ENCODE data around the gene TDRD7. TPM values are rescaled to one million over a fixed set of nuclear protein-coding genes. Genes with fewer than 3 reads are reported as not detected.

TDRD7 gene
- total and polyA plus RNA-seq, 9 of the 15 experiments (the other 6 are each of a cell fraction or from before 2014, with no cell fraction given): 2.2 to 7.7 (median 5.2) TPM

DNA sequence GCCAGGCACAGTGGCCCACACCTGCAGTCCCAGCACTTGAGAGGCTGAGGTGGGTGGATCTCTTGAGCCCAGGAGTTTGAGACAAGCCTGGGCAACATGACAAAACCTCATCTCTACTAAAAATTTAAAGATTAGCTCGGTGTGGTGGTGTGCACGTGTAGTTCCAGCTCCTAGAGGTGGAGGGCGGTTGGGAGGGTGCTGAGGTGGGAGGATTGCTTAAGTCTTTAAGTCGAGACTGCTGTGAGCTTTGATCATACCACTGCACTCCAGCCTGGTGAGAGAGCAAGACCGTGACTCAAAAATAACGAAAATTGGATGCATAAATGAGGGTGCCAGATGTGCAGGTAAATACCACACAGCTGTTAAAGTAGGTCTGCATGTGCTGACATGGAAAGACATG lies 39.3 kb upstream of the TDRD7 start:
- intact Hi-C loops (cut with micrococcal nuclease): no loop called here
- TF ChIP-seq, protein P1, sequence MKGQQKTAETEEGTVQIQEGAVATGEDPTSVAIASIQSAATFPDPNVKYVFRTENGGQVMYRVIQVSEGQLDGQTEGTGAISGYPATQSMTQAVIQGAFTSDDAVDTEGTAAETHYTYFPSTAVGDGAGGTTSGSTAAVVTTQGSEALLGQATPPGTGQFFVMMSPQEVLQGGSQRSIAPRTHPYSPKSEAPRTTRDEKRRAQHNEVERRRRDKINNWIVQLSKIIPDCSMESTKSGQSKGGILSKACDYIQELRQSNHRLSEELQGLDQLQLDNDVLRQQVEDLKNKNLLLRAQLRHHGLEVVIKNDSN (CRISPR knock-in tag; IDR thresholded peaks at IDR 0.05): no peak
- TF ChIP-seq CEBPB (tag; IDR thresholded peaks at IDR 0.05): peak; percentile 57; the same call in 1 of the 2 replicates
- POLR2A ChIA-PET: interaction anchor here (0.8 kb wide), 1 partner anchor 25 kb away, joined by 3 read pairs; no protein-coding TSS in a partner anchor
- H4K20me1 ChIP-seq (replicated peaks; ENCODE audit: control insufficient read depth, insufficient read depth, low read length): no peaks in the 10 kb centered on the region
- no TSS peak for BruUV-seq (replicated peaks)
- no peak overlapping the region for H3K27ac ChIP-seq (ENCODE audit: extremely low read depth, low read depth, low read length)
- H3K4me2 ChIP-seq (ENCODE audit: insufficient read depth, low read length): no peak overlapping the region
- no peaks in the 10 kb centered on the region for H3K4me1 ChIP-seq (replicated peaks in 1 of 2; ENCODE audit: control insufficient read depth in 2 of 2, insufficient read depth in 2 of 2, low read length in 2 of 2)
- H3K79me2 ChIP-seq (ENCODE audit: control insufficient read depth, insufficient read depth, low read length): no peaks in the 10 kb centered on the region
- no peak overlapping the region for H3K4me3 ChIP-seq
- 0 out of 2 replicates have a peak, but pooled peaks cover 4% of the 10 kb centered on the region for H3K9me3 ChIP-seq (replicated peaks; ENCODE audit: control insufficient read depth, insufficient read depth, low read depth, low read length)
- FAIRE-seq: no peak
- H3K9me1 ChIP-seq (ENCODE audit: control insufficient read depth, insufficient read depth, low read length): no peaks in the 10 kb centered on the region
- WGBS (ENCODE audit: insufficient coverage, low coverage, missing lambda C conversion rate): 8% methylated on average over 6 of the region's 6 CpGs
- H2AFZ ChIP-seq (ENCODE audit: low read depth, low read length): no peak overlapping the region
- H3K36me3 ChIP-seq (ENCODE audit: control insufficient read depth, insufficient read depth, low read length): no peaks in the 10 kb centered on the region
- H3K27me3 ChIP-seq (ENCODE audit: control insufficient read depth in 2 of 2, insufficient read depth in 2 of 2, low read length in 2 of 2): no peaks in the 10 kb centered on the region
- ATAC-seq: peak; percentile 76; the same call in 2 of the 3 replicates
- in situ Hi-C loops (cut with MboI): no loop called here
- DNase-seq (ENCODE audit: extremely low read depth in 1 of 4, low spot score in 3 of 4): peak in 1 of 4 experiments; percentile 14
- H3K9ac ChIP-seq (ENCODE audit: insufficient read depth in 1 of 2, low read depth in 2 of 2, low read length in 2 of 2): no peak overlapping the region
- CTCF ChIA-PET (ENCODE audit: low intra/inter-chr PET ratio): no interaction called here

DNA sequence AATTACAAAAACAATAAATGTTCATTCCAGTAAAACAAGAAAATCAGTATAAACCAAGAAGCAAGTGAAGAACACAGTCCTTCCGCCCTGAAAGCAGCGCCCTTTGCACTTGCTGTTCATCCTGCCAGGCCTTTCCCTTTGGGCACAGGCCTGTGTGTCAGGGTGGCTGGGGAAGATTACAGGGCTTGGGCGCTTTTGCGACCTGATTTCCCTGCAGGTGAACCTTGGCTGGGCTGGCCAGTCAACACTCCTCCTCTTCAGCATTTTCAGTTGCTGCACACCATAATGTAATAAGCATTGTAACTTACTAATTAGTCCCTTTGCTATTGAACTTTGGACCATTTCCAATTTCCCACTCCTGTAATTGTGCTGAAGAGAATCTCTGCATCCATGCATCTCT lies 38.6 kb upstream of the TDRD7 start:
- Histone ChIP-seq H3K9me1 (ENCODE audit: control insufficient read depth, insufficient read depth, low read length) (no peaks in the 10 kb centered on the region), H2AFZ (ENCODE audit: low read depth, low read length) (no peak overlapping the region), H4K20me1 (replicated peaks; ENCODE audit: control insufficient read depth, insufficient read depth, low read length) (no peaks in the 10 kb centered on the region), H3K4me3 (no peak overlapping the region), H3K36me3 (ENCODE audit: control insufficient read depth, insufficient read depth, low read length) (no peaks in the 10 kb centered on the region), H3K79me2 (ENCODE audit: control insufficient read depth, insufficient read depth, low read length) (no peaks in the 10 kb centered on the region), H3K9me3 (replicated peaks; ENCODE audit: control insufficient read depth, insufficient read depth, low read depth, low read length) (0 out of 2 replicates have a peak, but pooled peaks cover 4% of the 10 kb centered on the region), H3K27ac (ENCODE audit: extremely low read depth, low read depth, low read length) (no peak overlapping the region), H3K4me2 (ENCODE audit: insufficient read depth, low read length) (no peak overlapping the region), H3K9ac (ENCODE audit: insufficient read depth in 1 of 2, low read depth in 2 of 2, low read length in 2 of 2) (no peak overlapping the region), H3K4me1 (replicated peaks in 1 of 2; ENCODE audit: control insufficient read depth in 2 of 2, insufficient read depth in 2 of 2, low read length in 2 of 2) (no peaks in the 10 kb centered on the region), H3K27me3 (ENCODE audit: control insufficient read depth in 2 of 2, insufficient read depth in 2 of 2, low read length in 2 of 2) (no peaks in the 10 kb centered on the region)
- WGBS (ENCODE audit: insufficient coverage, low coverage, missing lambda C conversion rate): 63% methylated on average over 4 of the region's 4 CpGs
- ChIA-PET POLR2A (interaction anchor here (1.2 kb wide), 1 partner anchor 214 kb away, joined by 3 read pairs; no protein-coding TSS in a partner anchor), CTCF (ENCODE audit: low intra/inter-chr PET ratio) (no interaction called here)
- FAIRE-seq: no peak
- in situ Hi-C loops (cut with MboI): no loop called here
- no TSS peak for BruUV-seq (replicated peaks)
- intact Hi-C loops (cut with micrococcal nuclease): no loop called here
- no peak for DNase-seq (ENCODE audit: extremely low read depth in 1 of 4, low spot score in 3 of 4)
- ATAC-seq: no peak
- no peak for TF ChIP-seq ELF2 (CRISPR knock-in tag; IDR thresholded peaks at IDR 0.05)
- TF ChIP-seq HSF4 (CRISPR knock-in tag; IDR thresholded peaks at IDR 0.05; ENCODE audit: borderline replicate concordance): no peak
- TF ChIP-seq, protein P2, sequence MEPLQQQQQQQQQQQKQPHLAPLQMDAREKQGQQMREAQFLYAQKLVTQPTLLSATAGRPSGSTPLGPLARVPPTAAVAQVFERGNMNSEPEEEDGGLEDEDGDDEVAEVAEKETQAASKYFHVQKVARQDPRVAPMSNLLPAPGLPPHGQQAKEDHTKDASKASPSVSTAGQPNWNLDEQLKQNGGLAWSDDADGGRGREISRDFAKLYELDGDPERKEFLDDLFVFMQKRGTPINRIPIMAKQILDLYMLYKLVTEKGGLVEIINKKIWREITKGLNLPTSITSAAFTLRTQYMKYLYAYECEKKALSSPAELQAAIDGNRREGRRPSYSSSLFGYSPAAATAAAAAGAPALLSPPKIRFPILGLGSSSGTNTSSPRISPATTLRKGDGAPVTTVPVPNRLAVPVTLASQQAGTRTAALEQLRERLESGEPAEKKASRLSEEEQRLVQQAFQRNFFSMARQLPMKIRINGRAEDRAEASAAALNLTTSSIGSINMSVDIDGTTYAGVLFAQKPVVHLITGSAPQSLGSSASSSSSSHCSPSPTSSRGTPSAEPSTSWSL (CRISPR knock-in tag; IDR thresholded peaks at IDR 0.05; ENCODE audit: borderline replicate concordance): no peak
- no peak for TF ChIP-seq ETV5 (CRISPR knock-in tag; IDR thresholded peaks at IDR 0.05; ENCODE audit: low read depth)
- TF ChIP-seq, protein P3, sequence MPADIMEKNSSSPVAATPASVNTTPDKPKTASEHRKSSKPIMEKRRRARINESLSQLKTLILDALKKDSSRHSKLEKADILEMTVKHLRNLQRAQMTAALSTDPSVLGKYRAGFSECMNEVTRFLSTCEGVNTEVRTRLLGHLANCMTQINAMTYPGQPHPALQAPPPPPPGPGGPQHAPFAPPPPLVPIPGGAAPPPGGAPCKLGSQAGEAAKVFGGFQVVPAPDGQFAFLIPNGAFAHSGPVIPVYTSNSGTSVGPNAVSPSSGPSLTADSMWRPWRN (IDR thresholded peaks at IDR 0.05; ENCODE audit: low read depth): no peak
- no peak for TF ChIP-seq SRSF1 (IDR thresholded peaks at IDR 0.05; ENCODE audit: low read depth, low read length)
- no peak for TF ChIP-seq RNF2 (IDR thresholded peaks at IDR 0.05)
- no peak for TF ChIP-seq HMG20A (CRISPR knock-in tag; conservative IDR thresholded peaks at IDR 0.05)
- no peak for TF ChIP-seq KAT2B (IDR thresholded peaks at IDR 0.05; ENCODE audit: low read depth, low read length)
- no peak for TF ChIP-seq SIX5 (IDR thresholded peaks at IDR 0.05; ENCODE audit: borderline replicate concordance in 1 of 2, insufficient read depth in 1 of 2, low read depth in 1 of 2, low read length in 2 of 2)
- TF ChIP-seq CBX2 (IDR thresholded peaks at IDR 0.05; ENCODE audit: insufficient read depth, low read length, poor library complexity, severe bottlenecking): no peak
- no peak for TF ChIP-seq SMC3 (conservative IDR thresholded peaks at IDR 0.05; ENCODE audit: insufficient read depth, low read depth, low read length)

Data from K562 (cell line).